Stimulated activated CD8-positive, alpha-beta memory T cell treated with anti-CD3 and anti-CD28 coated beads, Interleukin-7, amount 100 ng/mL, for 24 hours (primary cell): Measurements from ENCODE around the gene COL1A1.

ENCODE experiments used
- DNase-seq: peaks from one replicate; pipeline ENCODE4 v3.0.0-alpha.2; 2020; ENCODE audit warnings: low read depth

COL1A1 gene

DNA sequence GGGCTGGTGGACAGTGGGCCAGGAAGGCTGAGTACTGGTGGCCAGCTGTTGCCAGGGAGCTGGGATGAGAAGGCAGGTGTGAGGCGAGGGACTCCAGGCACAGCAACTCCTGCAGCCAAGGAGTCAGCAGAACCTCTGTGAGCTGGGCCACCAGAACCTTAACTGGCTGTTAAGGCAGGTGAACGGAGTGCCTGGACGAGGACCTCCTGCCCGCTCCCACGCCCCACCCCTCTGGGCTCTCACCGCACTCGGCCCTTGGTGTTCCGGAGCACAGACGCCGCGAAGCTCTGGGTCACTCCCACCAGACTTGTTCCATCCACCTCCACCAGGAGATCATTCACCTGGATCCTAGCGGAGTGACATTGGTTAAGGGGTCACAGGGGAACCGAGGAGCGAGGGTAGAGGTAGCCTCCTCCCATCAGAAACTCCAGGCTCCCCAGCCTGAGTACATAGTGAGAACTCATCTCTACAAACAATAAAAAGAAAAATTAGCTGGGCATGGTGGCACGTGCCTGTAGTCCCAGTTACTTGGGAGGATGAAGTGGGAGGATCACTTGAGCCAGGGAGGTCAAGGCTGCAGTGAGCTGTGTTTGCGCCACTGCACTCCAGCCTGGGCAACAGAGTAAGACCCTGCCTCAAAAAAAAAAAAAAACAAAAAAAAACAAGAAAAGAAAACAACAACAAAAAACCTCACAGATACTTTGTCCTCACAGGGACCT is 60.2 kb downstream of the COL1A1 start:
- DNase-seq = no peak

DNA sequence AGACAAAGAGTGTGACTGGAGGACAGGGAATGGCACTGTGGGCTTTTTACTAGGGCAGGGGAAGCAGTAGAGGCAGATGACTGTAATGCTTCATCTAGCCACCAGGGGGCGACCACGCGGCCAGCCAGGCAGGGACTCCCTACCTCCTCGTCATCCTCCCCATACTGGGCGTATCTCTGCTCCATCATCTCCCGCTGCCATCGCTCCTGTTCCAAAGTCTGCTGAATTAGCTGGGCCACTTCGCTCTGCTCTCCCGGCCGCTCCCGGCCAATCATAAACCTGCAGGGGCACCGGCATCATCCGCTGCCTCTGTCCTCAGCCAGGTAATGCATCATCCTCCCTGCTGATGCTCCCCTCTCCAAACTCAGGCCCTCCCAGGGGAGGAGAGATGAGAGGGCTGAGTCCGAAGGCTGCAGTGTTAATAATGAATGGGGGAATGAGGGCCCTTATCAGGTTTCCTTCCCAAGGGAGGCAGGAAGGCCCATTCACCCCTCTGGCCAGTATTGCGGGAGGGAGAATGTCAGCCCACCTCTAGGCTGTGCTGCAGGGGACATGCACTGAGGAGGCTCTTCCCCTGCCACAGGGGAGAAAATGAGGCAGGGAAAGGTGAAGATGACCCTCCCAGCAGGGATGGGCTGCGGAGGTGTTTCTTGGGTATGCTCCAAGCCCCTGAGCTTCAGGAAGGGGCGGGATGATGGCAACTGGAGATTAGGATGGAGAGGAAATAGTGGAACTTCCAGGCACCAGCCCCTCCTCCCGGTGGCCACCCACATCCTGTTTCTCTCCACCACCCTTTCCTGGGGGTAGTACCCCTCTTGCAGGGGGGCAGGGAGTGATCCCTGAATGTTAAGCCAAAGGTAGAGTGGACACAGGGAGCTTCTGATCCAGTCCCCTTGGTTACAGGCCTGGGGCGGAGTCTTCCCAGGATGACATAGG is 61.2 kb downstream of the COL1A1 start:
- DNase-seq = peak; percentile 55

DNA sequence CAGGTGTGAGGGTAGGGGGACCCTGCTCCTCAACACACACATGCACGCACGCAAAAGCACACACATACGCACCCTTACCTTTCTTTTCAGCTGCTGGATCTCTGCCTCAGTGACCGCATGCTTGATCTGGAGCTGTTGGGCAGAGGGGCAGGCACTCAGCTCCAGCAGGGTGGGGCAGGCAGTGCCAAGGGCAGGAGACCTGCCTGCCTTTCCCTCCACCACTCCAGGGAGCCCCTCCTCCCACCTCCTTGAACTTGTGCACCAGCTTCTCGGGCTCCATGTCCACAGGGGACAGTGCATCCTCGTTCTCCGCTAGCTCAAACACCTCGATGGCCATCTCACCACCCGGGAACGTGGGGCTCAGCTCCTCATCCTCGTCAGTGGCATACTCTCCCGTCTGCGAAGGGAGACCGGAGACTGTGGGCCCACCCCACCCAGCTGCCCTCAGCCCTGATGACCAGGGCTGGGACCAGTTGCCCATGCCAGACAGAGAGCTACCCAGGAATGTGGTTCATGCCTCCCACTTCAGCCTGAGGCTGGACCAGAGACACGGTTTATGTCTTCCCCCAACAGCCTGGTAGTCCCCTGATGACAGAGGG is 62.1 kb downstream of the COL1A1 start:
- no peak for DNase-seq

DNA sequence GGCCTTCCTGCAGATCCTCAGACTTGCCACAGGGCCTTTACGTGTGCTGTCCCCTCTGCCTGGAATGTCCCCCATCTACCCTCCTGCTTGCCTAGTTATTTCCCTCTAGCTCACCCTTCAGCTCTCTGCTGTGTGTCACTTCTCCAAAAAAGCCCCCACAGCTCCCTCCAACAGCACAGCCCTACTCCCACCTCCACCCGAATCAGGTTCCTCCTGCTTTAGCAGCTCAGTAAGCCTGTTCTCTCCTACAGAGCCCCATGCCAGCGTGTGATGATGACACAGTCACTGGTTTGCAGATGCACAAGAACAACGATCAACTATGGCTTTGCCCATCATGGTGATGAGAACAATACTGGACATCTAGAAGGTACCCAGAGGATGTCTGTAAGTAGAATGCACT is 64.4 kb downstream of the COL1A1 start:
- no peak for DNase-seq

DNA sequence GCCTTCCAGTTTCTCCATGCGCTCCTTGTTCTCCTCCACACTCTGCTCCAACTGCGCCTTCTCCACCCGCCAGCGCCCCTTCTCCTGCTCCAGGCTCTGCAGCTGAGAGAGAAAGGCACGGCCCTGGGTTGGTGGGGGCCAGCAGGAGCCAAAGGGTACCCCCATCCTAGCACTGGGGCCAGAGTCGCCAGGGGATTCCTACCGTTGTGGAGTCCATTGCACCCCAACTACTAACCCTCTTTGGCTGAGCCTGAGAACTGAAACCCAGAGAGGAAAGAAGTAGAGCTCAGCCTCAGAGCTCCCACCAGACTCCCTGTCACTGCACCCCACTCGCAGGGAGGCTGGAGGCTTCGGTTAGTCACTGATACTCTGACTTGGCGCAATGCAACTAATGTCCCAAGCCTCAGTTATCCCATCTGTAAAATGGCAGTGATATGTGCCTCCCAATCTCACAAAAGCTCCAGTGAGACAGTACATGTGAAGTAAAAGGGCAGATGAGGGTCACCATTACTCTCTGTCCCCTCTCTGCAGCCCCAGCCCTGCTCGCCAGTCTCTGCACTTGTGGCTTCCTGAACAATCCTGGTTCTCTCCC is 65.2 kb downstream of the COL1A1 start:
- DNase-seq = no peak

DNA sequence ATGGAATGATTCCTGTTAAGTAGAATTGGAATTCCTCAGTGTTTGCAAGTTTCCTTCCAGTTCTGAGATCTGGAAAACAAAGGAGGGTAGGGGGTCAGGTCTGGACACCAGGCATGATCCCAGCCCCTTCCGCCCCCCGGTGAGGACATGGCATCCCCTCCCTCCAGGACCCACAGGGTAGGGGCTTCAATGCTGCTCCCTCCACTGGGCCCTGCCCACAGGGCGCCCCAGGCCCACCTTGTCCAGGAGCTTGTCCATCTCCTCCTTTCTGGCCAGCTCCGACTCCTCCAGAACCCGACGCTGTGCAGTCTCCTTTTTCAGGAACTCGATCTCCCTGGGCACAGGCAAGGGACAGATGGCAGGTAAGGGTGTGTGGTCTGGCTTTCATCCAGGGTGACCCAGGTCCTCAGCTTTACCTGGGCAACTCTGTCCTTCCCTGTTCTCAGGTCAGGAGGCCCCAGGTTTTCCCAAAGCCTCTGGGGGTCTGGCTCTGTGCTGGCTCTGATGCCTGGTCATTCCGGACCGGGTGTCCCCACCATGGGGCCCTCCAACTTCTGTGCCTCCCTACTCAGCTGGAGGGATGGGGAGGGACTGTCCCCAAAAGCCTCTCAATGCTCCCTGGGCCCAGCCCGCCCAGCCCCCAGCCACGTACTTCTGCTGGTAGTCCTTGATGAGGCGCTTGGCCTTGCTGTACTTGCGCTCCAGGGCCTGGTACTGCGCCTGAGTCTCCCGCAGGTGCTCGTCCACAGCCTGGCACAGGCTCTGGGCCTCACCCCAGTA is 65.9 kb downstream of the COL1A1 start:
- DNase-seq = no peak

DNA sequence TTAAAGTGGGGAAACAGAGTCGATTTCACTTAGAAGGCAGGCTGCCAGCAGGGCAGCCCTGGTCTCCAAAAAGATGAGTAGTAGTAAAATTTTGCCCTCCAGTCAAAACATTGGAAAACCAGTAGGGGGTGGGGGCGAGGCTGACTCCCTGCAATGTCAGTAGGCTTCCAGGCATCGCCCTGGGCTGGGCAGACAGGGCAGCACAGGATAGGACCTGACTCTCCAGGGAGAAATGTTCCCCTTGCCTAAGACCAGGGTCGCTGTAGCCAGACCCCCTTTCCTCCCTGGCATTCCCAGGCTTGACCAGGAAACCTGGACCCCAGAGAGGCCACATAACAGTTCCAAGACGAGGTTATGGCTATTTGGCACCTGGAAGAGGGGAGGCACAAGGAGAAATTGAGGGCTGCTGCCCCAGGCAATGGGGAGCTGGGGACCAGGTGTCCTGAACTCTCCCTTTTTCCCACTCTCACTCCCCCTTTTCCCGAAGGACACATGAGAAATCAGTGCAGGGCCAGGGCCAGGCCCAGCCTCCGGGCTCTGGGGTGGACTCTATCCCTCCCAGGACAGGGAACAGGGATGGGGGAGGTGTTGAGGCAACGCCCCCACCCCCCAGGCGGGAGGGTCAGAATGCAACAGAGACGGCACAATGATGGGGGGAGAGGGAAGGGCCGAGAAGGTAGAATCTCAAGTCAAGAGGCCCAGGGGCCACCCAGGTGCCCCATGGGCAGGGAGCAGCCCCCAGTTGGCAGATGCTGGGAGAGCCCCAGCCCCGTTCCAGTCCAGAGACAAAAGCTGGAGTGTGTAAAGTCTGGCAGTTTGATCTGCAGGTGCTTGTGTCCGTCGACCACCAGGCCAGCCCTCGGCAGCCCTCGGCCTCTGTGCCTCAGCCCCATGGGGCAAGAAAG is 67.0 kb downstream of the COL1A1 start:
- no peak for DNase-seq

DNA sequence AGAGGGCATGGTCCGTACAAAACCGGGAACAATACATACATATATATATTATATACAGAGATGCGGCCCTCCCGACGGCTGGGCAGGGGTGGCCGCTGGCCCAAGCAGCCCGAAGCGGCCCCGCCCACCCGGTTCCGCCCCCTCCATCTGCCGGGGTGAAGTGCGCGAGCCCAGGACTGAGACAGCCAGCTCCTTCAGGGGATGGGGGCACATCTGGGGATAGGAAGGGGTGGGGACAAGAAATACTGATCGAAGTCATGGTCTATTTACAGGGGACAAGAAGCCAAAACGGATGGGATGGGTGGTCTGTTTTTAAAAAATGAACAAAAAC is 67.7 kb downstream of the COL1A1 start:
- no peak for DNase-seq
